GM12801 (cell line): ENCODE results near the gene RFX2.

Source experiments
- TF ChIP-seq, protein P1 (sequence below): IDR thresholded peaks from one replicate; pipeline ENCODE4 v1.5.1; 2011; ENCODE audit warnings: control low read depth; ENCODE audit not compliant: insufficient read length; ENCODE audit errors: extremely low read depth

RFX2 gene

DNA sequence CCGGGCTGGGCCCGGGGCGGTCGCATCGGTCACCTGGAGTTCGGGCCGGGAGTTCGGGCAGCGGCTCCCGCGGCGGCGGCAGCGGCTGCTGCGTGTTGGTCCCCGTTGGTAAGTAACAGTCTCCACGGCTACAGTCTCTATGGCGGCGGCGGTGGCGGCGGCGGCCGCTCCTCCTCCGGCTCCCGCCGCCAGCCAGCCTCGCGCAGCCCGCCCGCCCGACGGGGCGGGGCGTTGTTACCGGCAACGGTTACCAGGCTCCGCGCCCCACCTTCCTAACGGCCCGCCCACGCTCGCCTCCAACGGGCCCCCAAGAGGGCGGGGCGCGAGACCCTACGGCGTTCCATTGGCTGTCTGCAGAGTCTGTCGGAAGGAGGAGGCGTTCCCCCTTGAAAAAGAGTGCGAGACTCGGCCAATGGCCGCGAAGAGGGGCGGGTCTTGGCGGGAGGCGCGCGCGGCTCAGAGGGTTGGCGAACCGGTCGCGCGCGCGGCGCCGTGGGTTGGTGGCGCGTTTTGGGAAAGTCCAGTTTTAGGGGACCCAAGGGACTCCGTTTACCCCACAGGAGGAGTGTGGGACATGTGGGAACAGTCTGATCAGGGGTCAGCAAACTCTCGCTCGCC, at the start of gene RFX2:
Gene RFX2, minus strand, starts transcription at position 141 of the 618 bp plus-strand sequence. CDS start 63,004 bp downstream, outside the sequence.
- TF ChIP-seq, protein P1, sequence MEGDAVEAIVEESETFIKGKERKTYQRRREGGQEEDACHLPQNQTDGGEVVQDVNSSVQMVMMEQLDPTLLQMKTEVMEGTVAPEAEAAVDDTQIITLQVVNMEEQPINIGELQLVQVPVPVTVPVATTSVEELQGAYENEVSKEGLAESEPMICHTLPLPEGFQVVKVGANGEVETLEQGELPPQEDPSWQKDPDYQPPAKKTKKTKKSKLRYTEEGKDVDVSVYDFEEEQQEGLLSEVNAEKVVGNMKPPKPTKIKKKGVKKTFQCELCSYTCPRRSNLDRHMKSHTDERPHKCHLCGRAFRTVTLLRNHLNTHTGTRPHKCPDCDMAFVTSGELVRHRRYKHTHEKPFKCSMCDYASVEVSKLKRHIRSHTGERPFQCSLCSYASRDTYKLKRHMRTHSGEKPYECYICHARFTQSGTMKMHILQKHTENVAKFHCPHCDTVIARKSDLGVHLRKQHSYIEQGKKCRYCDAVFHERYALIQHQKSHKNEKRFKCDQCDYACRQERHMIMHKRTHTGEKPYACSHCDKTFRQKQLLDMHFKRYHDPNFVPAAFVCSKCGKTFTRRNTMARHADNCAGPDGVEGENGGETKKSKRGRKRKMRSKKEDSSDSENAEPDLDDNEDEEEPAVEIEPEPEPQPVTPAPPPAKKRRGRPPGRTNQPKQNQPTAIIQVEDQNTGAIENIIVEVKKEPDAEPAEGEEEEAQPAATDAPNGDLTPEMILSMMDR: no peak

DNA sequence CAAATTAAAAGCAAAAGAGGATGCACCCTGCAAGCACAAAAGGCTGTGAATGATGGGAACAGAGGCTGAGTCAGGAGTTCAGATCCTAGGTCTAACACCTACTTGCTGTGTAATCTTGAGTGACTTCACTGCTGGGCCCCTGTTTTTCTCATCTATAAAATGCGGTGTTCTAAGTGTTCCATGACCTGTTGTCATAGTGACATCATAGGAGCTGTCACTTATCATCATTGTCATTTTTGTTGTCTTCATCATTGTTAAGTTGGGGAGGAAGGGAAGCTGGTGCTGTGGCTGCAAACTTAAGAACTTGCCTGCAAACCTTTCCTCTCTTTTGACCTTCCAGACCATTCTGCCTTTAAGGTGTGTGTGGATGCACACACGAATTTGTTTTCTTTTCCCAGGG, 45.7 kb upstream of the RFX2 start:
- TF ChIP-seq, protein P1: no peak

DNA sequence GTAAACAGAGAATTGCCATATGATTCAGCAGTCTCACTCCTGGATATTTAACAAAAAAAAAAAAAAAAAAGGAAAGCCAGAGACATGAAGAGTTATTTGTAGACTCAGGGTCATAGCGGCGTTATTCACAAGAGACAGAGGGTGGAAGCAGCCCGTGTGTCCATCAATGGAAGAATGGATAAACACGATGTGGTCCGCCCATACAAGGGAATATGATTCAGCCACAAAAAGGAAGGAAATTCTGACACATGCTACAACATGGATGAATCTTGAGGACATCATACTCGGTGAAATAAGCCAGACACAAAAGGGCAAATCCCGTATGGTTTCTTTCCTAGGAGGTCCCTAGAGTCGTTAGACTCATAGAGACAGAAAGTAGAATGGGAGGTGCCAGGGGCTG, 40.0 kb upstream of the RFX2 start:
- TF ChIP-seq, protein P1: no peak

DNA sequence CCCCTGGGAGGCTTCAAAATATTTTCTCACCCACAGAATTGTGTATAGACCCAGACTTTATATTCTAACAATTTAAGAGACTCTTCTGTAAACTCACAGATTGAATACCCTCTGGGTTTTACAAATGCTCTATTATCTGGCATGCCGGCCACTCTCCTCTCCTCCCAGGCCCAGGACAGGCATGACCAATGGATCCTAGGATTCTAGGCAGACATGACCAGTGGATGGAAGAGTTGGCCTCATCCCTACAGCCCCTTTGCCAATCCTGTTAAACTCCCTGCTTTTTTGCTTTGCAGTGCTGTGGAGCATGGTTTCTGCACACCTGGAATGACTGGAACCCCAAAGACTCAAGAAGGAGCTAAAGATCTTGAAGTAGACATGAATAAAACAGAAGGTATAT, 30.9 kb upstream of the RFX2 start:
- TF ChIP-seq, protein P1: no peak

DNA sequence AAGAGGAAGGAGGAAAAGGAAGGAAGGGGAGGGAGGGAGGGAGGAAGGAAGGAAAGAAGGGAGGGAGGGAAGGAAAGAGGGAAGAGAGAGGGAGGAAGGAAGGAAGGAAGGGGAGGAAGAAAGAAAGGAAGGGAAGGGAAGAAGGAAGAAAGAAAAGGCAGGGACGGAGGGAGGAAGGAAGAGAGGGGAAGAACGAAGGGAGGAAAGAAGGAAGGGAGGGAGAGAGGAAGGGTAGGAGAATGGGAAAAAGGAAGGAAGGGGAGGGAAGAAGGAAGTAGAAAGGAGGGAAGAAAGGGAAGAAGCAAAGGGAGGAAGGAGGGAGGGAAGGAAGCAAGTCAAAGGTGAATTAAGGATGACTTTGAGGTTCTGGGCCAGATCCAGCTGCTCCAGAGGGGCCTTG, 28.2 kb upstream of the RFX2 start:
- TF ChIP-seq, protein P1: no peak

DNA sequence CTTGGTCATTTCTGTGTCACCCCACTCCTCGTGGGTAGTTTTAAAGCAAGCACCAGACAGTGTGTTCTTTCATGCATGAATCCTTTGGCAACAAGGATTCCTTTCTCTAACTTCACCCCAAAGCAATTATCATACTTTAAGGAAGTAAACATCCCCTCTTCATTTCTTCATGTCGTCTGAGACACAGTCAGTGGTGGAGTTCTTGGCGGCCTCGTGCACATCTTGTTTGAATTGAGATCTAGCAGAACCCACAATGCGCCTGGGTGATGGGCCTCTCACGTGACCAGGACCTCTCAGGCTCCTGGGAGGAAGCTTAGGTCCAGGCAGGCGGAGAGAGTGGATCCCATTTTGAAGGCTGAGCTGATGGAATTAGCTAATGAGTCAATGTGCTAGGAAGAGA, 27.8 kb upstream of the RFX2 start:
- TF ChIP-seq, protein P1: no peak

DNA sequence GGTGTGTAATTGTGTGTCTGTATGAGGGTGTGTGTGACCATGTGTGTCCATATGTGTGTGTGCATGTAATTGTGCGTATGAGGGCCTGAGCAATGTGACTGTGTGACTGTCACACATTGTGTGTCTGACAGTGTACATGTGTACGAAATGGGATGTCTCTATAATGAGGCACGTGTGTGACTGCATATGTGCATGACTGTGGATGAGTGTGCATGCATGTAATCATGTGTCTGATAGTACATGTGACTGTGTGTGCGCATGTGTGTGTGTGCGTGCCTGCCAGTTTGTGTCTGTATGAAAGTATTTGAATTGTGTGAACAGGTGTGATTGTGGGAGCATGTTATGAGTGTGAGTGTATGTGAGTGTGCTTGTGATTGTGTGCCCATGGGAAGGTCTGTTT, 22.9 kb upstream of the RFX2 start:
- TF ChIP-seq, protein P1: no peak
